Limb (tissue), 2 donors: ENCODE data around the gene INPP5F.
"Not testable (repeated sequence)": the region's sequence is repeated elsewhere in the genome, so short reads cannot be mapped to it uniquely, and the experiment has no call there.

ENCODE experiments used
- DNase-seq, 2 donors: peaks; one replicate each; pipeline ENCODE4 v3.0.0-alpha.2; 2016; ENCODE audit errors: extremely low spot score in 2 of 2

Gene INPP5F

GRCh38 chr10:119705434-119705831 lies 20.4 kb upstream of the INPP5F start:
- DNase-seq: no peak

GRCh38 chr10:119706521-119707278 lies 19.1 kb upstream of the INPP5F start:
- DNase-seq: peak in 1 of 2 donors; percentile 38

- DNase-seq: not testable (repeated sequence)
Measured at GRCh38 chr10:119707331-119707730, 18.5 kb upstream of the INPP5F start.

GRCh38 chr10:119710935-119711334 lies 14.9 kb upstream of the INPP5F start:
- DNase-seq: not testable (repeated sequence)

- DNase-seq: no peak
Measured at GRCh38 chr10:119713744-119714483, 11.9 kb upstream of the INPP5F start.

- DNase-seq: no peak
Measured at GRCh38 chr10:119714484-119714816, 11.4 kb upstream of the INPP5F start.

GRCh38 chr10:119715628-119716505 lies 10.0 kb upstream of the INPP5F start:
- no peak for DNase-seq

GRCh38 chr10:119723161-119723560 lies 2.7 kb upstream of the INPP5F start:
- DNase-seq: no peak

GRCh38 chr10:119723624-119724023 lies 2.2 kb upstream of the INPP5F start:
- no peak for DNase-seq

- DNase-seq: no peak
Measured at GRCh38 chr10:119724593-119725516, 995 bp upstream of the INPP5F start.

- DNase-seq: no peak
Measured at GRCh38 chr10:119725517-119725827, 378 bp upstream of the INPP5F start.

GRCh38 chr10:119726676-119727261 lies 919 bp downstream of the INPP5F start:
- DNase-seq: no peak

GRCh38 chr10:119728172-119728800 lies 2.4 kb downstream of the INPP5F start:
- DNase-seq: no peak

- no peak for DNase-seq
Measured at GRCh38 chr10:119734396-119735332, 8.8 kb downstream of the INPP5F start.

- DNase-seq: no peak
Measured at GRCh38 chr10:119735451-119735850, 9.6 kb downstream of the INPP5F start.

GRCh38 chr10:119736220-119736619 lies 10.4 kb downstream of the INPP5F start:
- DNase-seq: no peak

GRCh38 chr10:119737039-119737663 lies 11.3 kb downstream of the INPP5F start:
- DNase-seq: no peak

- no peak for DNase-seq
Measured at GRCh38 chr10:119737823-119738222, 12.0 kb downstream of the INPP5F start.

GRCh38 chr10:119738962-119739361 lies 13.1 kb downstream of the INPP5F start:
- DNase-seq: no peak
